ENCODE measurements around the gene PDE4B.

DNA sequence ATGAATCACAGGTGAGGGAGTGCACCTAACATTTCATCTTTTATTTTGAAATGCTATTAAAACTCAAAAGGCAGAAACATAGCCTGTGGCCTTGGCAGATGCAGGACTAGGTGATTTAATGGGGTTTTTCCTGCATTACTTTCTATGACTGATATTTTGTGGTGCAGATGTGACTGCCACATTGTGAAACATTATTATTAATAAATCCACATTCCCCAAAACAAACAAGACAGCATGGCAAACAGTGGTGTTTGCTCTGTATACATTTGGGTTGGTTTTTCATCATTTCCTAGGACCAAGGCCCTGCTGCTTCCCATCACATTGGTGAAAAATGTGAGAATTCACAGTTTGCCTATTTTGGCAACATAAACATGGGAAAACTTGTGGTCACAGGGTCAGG lies 493.6 kb downstream of the PDE4B start:
- no peak for TF ChIP-seq POLR2AphosphoS5 (IDR thresholded peaks at IDR 0.05; ENCODE audit: low read depth, low read length)
- no peak for TF ChIP-seq POLR2A (IDR thresholded peaks at IDR 0.05; ENCODE audit: low read depth, low read length)
- no peak for TF ChIP-seq TAF1 (IDR thresholded peaks at IDR 0.05; ENCODE audit: low read depth, low read length)
- TF ChIP-seq POU2F2 (IDR thresholded peaks at IDR 0.05; ENCODE audit: low read depth, low read length) = no peak
